ENCODE results near the gene PUS7L. TPM values are rescaled to one million over a fixed set of nuclear protein-coding genes. Genes with fewer than 3 reads are reported as not detected.
"Not testable (repeated sequence)": the region's sequence is repeated elsewhere in the genome, so short reads cannot be mapped to it uniquely, and the experiment has no call there.

Gene PUS7L
- total and polyA plus RNA-seq, 8 donors: 10.1 to 20.3 (median 14.0) TPM

- no peak for ATAC-seq
- Histone ChIP-seq H3K9me3 (no peaks in the 10 kb centered on the region), H3K36me3 (no peaks in the 10 kb centered on the region), H3K27me3 (no peaks in the 10 kb centered on the region), H3K4me1 (no peaks in the 10 kb centered on the region), H3K4me3 (no peak overlapping the region), H3K27ac (no peak overlapping the region)
- TF ChIP-seq CTCF (IDR thresholded peaks at IDR 0.05): no peak
- intact Hi-C loops (cut with DNase I): no loop called here
- no peak for DNase-seq
Measured at GRCh38 chr12:43696154-43696553, 62.4 kb downstream of the PUS7L start.

GRCh38 chr12:43694879-43695278, 63.7 kb downstream of the PUS7L start:
- Histone ChIP-seq H3K27me3 (no peaks in the 10 kb centered on the region), H3K9me3 (no peaks in the 10 kb centered on the region), H3K36me3 (no peaks in the 10 kb centered on the region), H3K4me3 (no peak overlapping the region), H3K27ac (no peak overlapping the region), H3K4me1 (no peaks in the 10 kb centered on the region)
- DNase-seq (no peak), ATAC-seq (no peak)
- TF ChIP-seq CTCF (IDR thresholded peaks at IDR 0.05): no peak
- intact Hi-C loops (cut with DNase I): no loop called here

GRCh38 chr12:43692064-43692463, 66.5 kb downstream of the PUS7L start:
- H3K4me1 ChIP-seq: no peaks in the 10 kb centered on the region
- intact Hi-C loops (cut with DNase I): no loop called here
- ATAC-seq (no peak), DNase-seq (no peak)
- TF ChIP-seq CTCF (IDR thresholded peaks at IDR 0.05): no peak
- H3K27ac ChIP-seq: no peak overlapping the region
- no peaks in the 10 kb centered on the region for H3K27me3 ChIP-seq
- H3K36me3 ChIP-seq: no peaks in the 10 kb centered on the region
- no peaks in the 10 kb centered on the region for H3K9me3 ChIP-seq
- H3K4me3 ChIP-seq: no peak overlapping the region

GRCh38 chr12:43685491-43685890, 73.1 kb downstream of the PUS7L start:
- H3K27me3 ChIP-seq; H3K4me1 ChIP-seq; H3K9me3 ChIP-seq; ATAC-seq; H3K36me3 ChIP-seq; H3K27ac ChIP-seq; H3K4me3 ChIP-seq; intact Hi-C loops (cut with DNase I): not testable (repeated sequence)
- DNase-seq: peak in 1 of 4 donors; percentile 31

- intact Hi-C loops (cut with DNase I): no loop called here
- no peaks in the 10 kb centered on the region for H3K36me3 ChIP-seq
- no peaks in the 10 kb centered on the region for H3K9me3 ChIP-seq
- peak; percentile 25 to 31 for TF ChIP-seq CTCF (IDR thresholded peaks at IDR 0.05)
- ATAC-seq (peak; percentile 68), DNase-seq (no peak)
- no peaks in the 10 kb centered on the region for H3K27me3 ChIP-seq
- H3K27ac ChIP-seq: no peak overlapping the region
- no peaks in the 10 kb centered on the region for H3K4me1 ChIP-seq
- H3K4me3 ChIP-seq: no peak overlapping the region
Measured at GRCh38 chr12:43676183-43676813, 82.3 kb downstream of the PUS7L start.

Data from left lung (tissue), 10 donors.